Right atrium auricular region (tissue), 2 donors: Measurements from ENCODE around the gene NDUFA8. TPM values are rescaled to one million over a fixed set of nuclear protein-coding genes. Genes with fewer than 3 reads are reported as not detected.

Source experiments
- DNase-seq: peaks from one replicate; pipeline ENCODE4 v3.0.0-alpha.2; 2019; ENCODE audit warnings: low spot score
- H3K27ac ChIP-seq, 2 donors: fragments of 200-600 bp; sonication (generic); 1 replicate in 1 of 2; 2 replicates in 1 of 2; pipeline ENCODE4 v1.5.1; 2016 to 2019
- H3K27me3 ChIP-seq, 2 donors: fragments of 200-600 bp; sonication (generic); one replicate each; pipeline versions ENCODE4 v1.5.1 to v1.6.0; 2017 to 2019
- H3K36me3 ChIP-seq: fragments of 200-600 bp; sonication (generic); one replicate; pipeline ENCODE4 v1.5.1; 2016
- H3K4me1 ChIP-seq, 2 donors: fragments of 200-600 bp; sonication (generic); one replicate each; pipeline versions ENCODE4 v1.5.1 to v1.6.0; 2017 to 2019
- H3K4me3 ChIP-seq, 2 donors: fragments of 200-600 bp; sonication (generic); 1 replicate in 1 of 2; 2 replicates in 1 of 2; pipeline ENCODE4 v1.5.1; 2017 to 2019; ENCODE audit warnings: mild to moderate bottlenecking in 1 of 2, moderate library complexity in 1 of 2
- H3K9me3 ChIP-seq, 2 donors: fragments of 200-600 bp; sonication (generic); one replicate each; pipeline ENCODE4 v1.5.1; 2019
- CTCF ChIP-seq, 2 donors: fragments of 200-600 bp; sonication (generic); IDR thresholded peaks; one replicate each; pipeline ENCODE4 v1.5.1; 2019; ENCODE audit warnings: antibody characterized with exemption in 2 of 2
- total RNA-seq, 2 donors: library from RNA; depleted of rRNA; stranded (reverse); fragments of >200 nt; gene quantifications; one replicate each; pipeline ENCODE4 v1.1.0, GENCODE V29; 2016

Gene NDUFA8
- total RNA-seq, 2 donors from 2014 or later, result 169 to 236 TPM

DNA sequence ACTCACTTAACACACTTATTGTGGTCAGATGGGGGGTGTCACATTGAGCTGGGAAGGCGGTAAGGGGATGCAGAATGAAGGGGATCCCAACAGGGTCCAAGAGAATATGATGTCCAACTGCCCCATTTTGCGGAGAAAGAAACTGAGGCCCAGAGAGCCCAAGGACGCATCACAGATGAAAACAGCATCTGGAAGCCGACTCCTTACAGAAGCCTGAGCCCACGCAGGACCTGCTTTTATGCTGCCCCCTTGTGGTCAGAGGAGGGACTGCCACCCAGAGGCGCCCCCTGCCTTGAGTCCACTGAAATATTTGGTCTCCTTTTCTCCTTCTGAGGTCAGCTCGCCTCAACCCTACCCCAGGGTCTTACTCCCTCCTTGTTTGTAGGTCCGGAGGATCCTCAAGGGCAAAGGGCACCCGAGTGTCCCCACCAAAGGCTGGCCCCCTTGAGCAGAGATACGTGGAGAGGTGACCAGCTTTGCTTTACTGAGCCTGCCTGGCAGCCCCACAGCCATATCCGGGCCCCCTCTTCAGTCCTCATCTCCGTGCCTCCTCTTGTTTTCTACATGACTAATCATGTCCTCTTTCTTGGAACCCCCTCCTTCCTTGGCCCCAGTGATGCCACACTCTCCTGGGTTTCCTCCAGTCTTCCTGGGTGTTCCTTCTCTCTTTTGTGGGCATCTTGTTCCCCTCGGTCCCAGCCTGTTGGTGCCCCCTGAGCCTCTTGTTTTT is 36.5 kb downstream of the NDUFA8 start:
- Histone ChIP-seq H3K4me3 (no peak overlapping the region), H3K9me3 (no peaks in the 10 kb centered on the region), H3K27ac (no peak overlapping the region), H3K27me3 (no peaks in the 10 kb centered on the region), H3K36me3 (no peaks in the 10 kb centered on the region), H3K4me1 (peaks cover 0 to 36% of the 10 kb centered on the region in 2 donors)
- DNase-seq, result peak; percentile 82
- TF ChIP-seq CTCF (IDR thresholded peaks at IDR 0.05), result peak; percentile 90 to 98

- H3K27me3 ChIP-seq, result no peaks in the 10 kb centered on the region
- no peak overlapping the region for H3K4me3 ChIP-seq
- no peak for TF ChIP-seq CTCF (IDR thresholded peaks at IDR 0.05)
- H3K27ac ChIP-seq, result no peak overlapping the region
- no peaks in the 10 kb centered on the region for H3K36me3 ChIP-seq
- H3K9me3 ChIP-seq, result no peaks in the 10 kb centered on the region
- H3K4me1 ChIP-seq, result peaks cover 0 to 30% of the 10 kb centered on the region in 2 donors
- DNase-seq, result no peak
These were observed 37.1 kb downstream of the NDUFA8 start for GRCh38 chr9:122122468-122122867.

DNA sequence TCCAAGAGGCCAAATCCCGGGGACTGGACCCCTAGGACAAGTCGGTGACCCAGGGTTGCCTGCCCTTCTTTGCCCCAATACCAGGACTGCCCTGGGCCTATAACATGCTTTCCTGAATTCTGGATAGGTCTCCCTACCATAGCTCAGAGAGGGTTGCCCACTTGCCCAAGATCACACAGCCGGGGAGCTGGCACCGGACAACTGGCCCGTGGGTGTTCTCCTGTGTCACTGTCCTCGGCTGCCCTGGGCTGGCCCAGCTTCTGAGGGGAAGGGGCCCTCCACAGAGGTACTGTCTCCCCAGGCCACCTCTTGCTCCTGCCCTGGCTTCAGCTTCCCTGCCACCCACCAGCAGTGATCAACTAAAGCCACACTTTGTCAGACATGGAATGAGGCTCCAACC is 37.6 kb downstream of the NDUFA8 start:
- H3K27ac ChIP-seq, result no peak overlapping the region
- H3K4me3 ChIP-seq, result no peak overlapping the region
- no peak for DNase-seq
- H3K36me3 ChIP-seq, result no peaks in the 10 kb centered on the region
- H3K27me3 ChIP-seq, result no peaks in the 10 kb centered on the region
- no peak for TF ChIP-seq CTCF (IDR thresholded peaks at IDR 0.05)
- peaks cover 0 to 25% of the 10 kb centered on the region in 2 donors for H3K4me1 ChIP-seq
- no peaks in the 10 kb centered on the region for H3K9me3 ChIP-seq

- Histone ChIP-seq H3K4me3 (no peak overlapping the region), H3K27ac (no peak overlapping the region), H3K4me1 (peaks cover 0 to 20% of the 10 kb centered on the region in 2 donors), H3K27me3 (no peaks in the 10 kb centered on the region), H3K36me3 (no peaks in the 10 kb centered on the region), H3K9me3 (no peaks in the 10 kb centered on the region)
- no peak for TF ChIP-seq CTCF (IDR thresholded peaks at IDR 0.05)
- DNase-seq, result no peak
These were observed 38.2 kb downstream of the NDUFA8 start for GRCh38 chr9:122121391-122121790.

- Histone ChIP-seq H3K27me3 (no peaks in the 10 kb centered on the region), H3K9me3 (no peaks in the 10 kb centered on the region), H3K27ac (no peak overlapping the region), H3K4me1 (peaks cover 0 to 11% of the 10 kb centered on the region in 2 donors), H3K4me3 (no peak overlapping the region), H3K36me3 (no peaks in the 10 kb centered on the region)
- DNase-seq, result no peak
- TF ChIP-seq CTCF (IDR thresholded peaks at IDR 0.05), result no peak
These were observed 39.1 kb downstream of the NDUFA8 start for GRCh38 chr9:122120316-122121071.
